Umbilical cord (tissue), 2 donors: ENCODE results near the gene CACNA1H. TPM values are rescaled to one million over a fixed set of nuclear protein-coding genes. Genes with fewer than 3 reads are reported as not detected.

Source experiments
- DNase-seq: peaks from one replicate; pipeline ENCODE4 v3.0.0-alpha.2; 2015; ENCODE audit warnings: low spot score
- total RNA-seq: library from RNA; depleted of rRNA; stranded (reverse); fragments of >200 nt; gene quantifications from one replicate; pipeline ENCODE4 v1.2.3, GENCODE V29; 2014; ENCODE audit warnings: low replicate concordance; ENCODE audit not compliant: insufficient read depth

The CACNA1H gene
- total RNA-seq, 1 donor from 2014 or later, result 8.7 TPM

DNA sequence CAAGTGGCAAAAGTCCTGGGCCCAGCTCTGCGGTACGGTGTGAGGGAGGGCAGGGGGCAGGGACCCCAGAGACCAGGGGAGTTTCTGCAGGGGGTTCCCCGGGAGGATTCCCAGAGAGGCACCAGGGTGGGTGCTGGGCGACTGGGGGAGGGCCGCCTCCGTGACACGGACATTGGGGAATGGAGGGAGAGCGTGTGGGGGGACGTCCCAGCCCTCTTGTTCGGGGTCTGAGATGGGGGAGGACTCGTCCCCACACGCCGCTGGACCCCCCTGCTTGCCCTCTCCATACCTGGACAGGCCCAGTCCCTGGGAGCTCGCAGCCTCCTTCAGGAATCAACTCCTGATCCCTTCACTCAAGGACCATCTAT is 30.5 kb upstream of the CACNA1H start:
- DNase-seq, result no peak

GRCh38 chr16:1123525-1124230 is 29.2 kb upstream of the CACNA1H start:
- DNase-seq, result no peak

DNA sequence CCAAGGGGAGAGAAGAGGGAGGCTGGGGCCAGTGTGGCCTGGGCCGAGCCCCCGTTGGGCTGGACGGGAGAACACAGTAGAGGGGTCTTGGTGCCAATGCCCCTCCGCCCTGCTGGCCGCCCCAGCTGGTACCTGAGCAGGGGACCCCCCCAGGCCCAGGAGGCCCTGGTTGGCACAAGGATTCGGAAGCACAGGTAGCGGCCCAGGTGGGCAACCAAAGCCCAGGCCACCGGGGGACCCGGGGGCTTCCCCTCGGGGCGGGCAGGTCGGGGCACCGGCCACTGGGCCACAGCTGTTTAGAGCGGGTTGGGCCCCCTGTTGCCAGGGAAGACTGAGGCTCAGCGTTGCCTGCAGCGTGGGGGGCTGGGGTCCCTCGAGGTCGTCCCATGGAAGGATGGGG is 28.6 kb upstream of the CACNA1H start:
- DNase-seq, result no peak

- no peak for DNase-seq
Observed at GRCh38 chr16:1124795-1125194, 28.1 kb upstream of the CACNA1H start.

GRCh38 chr16:1125471-1125870 is 27.4 kb upstream of the CACNA1H start:
- DNase-seq, result peak; percentile 77

GRCh38 chr16:1126044-1126443 is 26.9 kb upstream of the CACNA1H start:
- DNase-seq, result no peak

- no peak for DNase-seq
Observed at GRCh38 chr16:1126586-1126985, 26.3 kb upstream of the CACNA1H start.

DNA sequence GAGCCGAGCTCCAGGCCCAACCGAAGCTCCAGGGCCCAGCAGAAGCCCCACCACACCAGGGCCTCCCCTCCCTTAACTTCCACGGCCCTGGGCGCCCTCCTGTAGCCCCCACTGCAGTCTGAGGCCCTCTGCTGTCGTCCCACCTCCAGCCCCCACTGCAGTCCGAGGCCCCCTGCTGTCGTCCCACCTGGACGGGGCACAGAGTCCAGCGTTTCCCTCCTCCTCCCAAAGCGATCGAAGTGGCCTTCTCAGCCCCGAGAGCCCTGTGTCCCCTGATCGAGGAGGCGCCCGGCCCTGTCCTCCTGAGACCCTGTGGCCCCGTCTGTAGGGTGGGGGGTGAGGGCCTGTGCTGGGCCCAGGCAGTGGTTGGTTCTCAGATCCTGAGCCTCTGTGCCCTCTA is 25.8 kb upstream of the CACNA1H start:
- DNase-seq, result no peak

DNA sequence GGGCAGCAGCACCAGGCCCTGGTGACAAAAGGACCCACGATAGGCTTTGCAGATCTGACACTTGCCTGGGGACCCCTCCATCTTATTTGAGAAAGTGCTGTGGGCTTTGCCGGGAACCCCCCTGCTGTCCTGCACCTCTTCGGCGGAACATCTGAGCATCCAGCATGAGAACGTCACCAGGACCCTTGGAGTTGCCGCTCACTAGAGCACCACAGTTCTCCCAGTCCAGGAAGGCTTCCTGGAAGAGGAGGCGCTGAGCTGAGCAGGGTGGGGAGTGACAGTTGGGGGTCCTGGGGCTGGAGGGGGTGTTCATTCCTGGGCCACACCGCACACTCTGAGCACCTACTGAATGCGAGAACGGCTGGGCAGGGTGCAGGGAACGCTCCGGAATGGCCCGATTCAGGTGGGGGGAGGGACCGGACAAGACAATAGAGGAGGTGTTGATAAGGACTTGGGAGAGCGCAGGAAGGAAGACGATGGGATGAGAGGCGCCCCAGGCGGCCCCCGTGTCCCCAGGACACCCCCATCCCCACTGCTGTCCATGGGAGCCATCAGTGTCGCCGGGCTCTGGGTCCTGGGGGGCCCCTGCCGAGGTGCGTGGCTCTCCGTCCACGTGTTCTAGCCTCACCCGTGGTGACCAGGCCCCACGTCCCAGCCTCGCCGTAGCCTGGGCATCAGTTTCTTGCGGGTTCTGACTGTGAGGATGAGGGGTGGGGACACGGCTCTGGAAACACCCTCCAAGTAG is 24.8 kb upstream of the CACNA1H start:
- DNase-seq, result no peak

DNA sequence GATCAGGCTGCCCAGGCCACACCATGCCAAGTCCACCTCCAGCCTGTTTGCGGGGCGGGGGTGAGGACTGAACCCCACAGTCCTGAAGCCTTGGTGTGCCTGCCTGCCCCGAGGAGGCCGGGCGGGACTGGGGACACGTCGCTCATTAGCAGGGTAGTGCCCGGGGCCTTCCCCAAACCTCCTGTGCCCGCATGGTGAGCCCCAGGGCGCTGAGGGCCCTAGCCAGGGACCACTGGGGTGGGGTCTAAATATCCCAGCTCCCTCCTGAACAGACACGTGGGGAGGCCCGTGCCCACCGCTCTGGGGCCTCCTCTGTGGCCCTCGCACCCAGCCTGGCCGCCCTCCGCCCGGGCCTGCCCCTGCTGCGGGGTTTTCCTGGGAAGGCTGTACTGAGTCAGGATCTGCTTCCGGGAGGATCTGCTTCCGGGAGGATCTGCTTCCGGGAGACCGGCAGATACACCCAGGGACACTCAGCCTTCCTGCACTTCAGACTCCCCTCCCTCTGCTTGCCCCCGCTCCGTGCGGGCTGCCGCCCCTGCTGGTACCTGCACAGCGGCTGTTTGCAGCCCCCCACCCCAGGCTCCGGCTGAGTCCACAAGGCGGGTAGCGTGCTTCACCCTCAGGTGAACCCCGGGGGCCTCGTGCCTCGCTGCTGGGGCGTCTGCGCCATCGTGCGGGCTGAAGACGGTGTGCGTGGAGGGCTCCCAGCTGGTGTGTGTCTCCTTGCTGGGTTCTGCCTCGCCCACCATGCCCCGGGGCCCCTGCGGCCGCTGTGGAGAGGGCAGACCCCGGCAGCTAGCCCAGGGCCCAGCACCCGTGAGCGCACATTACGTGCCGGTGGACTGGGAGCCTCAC is 23.6 kb upstream of the CACNA1H start:
- DNase-seq, result no peak

- no peak for DNase-seq
Observed at GRCh38 chr16:1130382-1130781, 22.5 kb upstream of the CACNA1H start.

- DNase-seq, result no peak
Observed at GRCh38 chr16:1131378-1131994, 21.4 kb upstream of the CACNA1H start.

GRCh38 chr16:1132431-1132830 is 20.5 kb upstream of the CACNA1H start:
- DNase-seq, result no peak

GRCh38 chr16:1133271-1133670 is 19.6 kb upstream of the CACNA1H start:
- DNase-seq, result no peak

GRCh38 chr16:1133810-1134520 is 18.9 kb upstream of the CACNA1H start:
- peak; percentile 43 for DNase-seq

- DNase-seq, result no peak
Observed at GRCh38 chr16:1134776-1135458, 18.0 kb upstream of the CACNA1H start.

- no peak for DNase-seq
Observed at GRCh38 chr16:1135459-1135825, 17.5 kb upstream of the CACNA1H start.

DNA sequence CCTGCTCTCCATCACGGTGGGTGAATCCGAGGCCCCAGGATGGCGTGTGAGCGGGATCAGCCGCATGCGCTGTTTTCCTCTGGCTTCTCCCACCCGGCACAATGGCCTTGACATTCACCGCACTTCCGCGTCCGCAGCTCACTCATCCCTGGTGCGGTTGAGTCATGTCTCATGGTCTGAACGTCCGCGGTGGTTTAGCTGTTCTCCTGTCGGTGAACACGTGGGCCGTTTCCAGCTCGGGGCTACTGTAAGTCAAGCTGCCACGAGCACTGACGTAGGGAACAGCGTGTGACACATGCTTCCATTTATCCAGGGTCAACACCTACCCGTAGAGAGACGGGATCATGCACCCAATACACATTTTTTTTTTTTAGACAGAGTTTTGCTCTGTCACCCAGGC is 15.3 kb upstream of the CACNA1H start:
- DNase-seq, result no peak

- DNase-seq, result no peak
Observed at GRCh38 chr16:1140582-1141162, 12.2 kb upstream of the CACNA1H start.

GRCh38 chr16:1141191-1141590 is 11.7 kb upstream of the CACNA1H start:
- no peak for DNase-seq
